Activated CD4-positive, CD25-positive, alpha-beta regulatory T cell treated with anti-CD3 and anti-CD28 coated beads, Interleukin-2, amount 50 U/mL, for 24 hours (primary cell): ENCODE measurements around the gene AS3MT.
"Not testable (repeated sequence)": the region's sequence is repeated elsewhere in the genome, so short reads cannot be mapped to it uniquely, and the experiment has no call there.

Experiments used
- ATAC-seq, 2 donors: fragments of 150-1000 bp; cut with Tn5 transposase; one replicate each; pipeline ENCODE4 v1.10.0; 2021; ENCODE audit warnings: mild to moderate bottlenecking in 1 of 2, moderate library complexity in 1 of 2

AS3MT gene

GRCh38 chr10:102869258-102870198 is at the start of gene AS3MT:
TSS of gene AS3MT (plus strand) at chr10:102869470. CDS start at chr10:102869593, 123 bp downstream.
- ATAC-seq: peak; percentile 27 to 28

- not testable (repeated sequence) for ATAC-seq
These were observed 49.3 kb upstream of the AS3MT start for GRCh38 chr10:102820008-102820407.

- no peak for ATAC-seq
These were observed 47.0 kb upstream of the AS3MT start for GRCh38 chr10:102822222-102822621.

GRCh38 chr10:102824664-102825063 is 44.6 kb upstream of the AS3MT start:
- ATAC-seq: no peak

- ATAC-seq: no peak
These were observed 43.0 kb upstream of the AS3MT start for GRCh38 chr10:102826148-102826796.

GRCh38 chr10:102827597-102827975 is 41.7 kb upstream of the AS3MT start:
- no peak for ATAC-seq

- ATAC-seq: no peak
These were observed 37.8 kb upstream of the AS3MT start for GRCh38 chr10:102831322-102832071.

- ATAC-seq: no peak
These were observed 37.0 kb upstream of the AS3MT start for GRCh38 chr10:102832248-102832647.

- no peak for ATAC-seq
These were observed 36.3 kb upstream of the AS3MT start for GRCh38 chr10:102832987-102833386.

- ATAC-seq: no peak
These were observed 35.1 kb upstream of the AS3MT start for GRCh38 chr10:102834143-102834542.

- peak; percentile 92 to 96 for ATAC-seq
These were observed 34.2 kb upstream of the AS3MT start for GRCh38 chr10:102835007-102835482.

- no peak for ATAC-seq
These were observed 32.0 kb upstream of the AS3MT start, which contains the start of gene CYP17A1 for GRCh38 chr10:102837230-102837721. TSS of gene CYP17A1 (minus strand) at chr10:102837413. CDS start at chr10:102837361, 52 bp downstream.

- ATAC-seq: not testable (repeated sequence)
These were observed 30.9 kb upstream of the AS3MT start for GRCh38 chr10:102838276-102838927.

- no peak for ATAC-seq
These were observed 27.4 kb upstream of the AS3MT start for GRCh38 chr10:102841827-102842345.

- ATAC-seq: not testable (repeated sequence)
These were observed 26.1 kb upstream of the AS3MT start for GRCh38 chr10:102843139-102843538.

- not testable (repeated sequence) for ATAC-seq
These were observed 25.0 kb upstream of the AS3MT start for GRCh38 chr10:102844190-102844776.

GRCh38 chr10:102845352-102845902 is 23.8 kb upstream of the AS3MT start:
- ATAC-seq: no peak

- ATAC-seq: no peak
These were observed 19.2 kb upstream of the AS3MT start for GRCh38 chr10:102850025-102850518.

GRCh38 chr10:102853237-102853636 is 16.0 kb upstream of the AS3MT start:
- ATAC-seq: not testable (repeated sequence)

GRCh38 chr10:102855731-102856436 is 13.4 kb upstream of the AS3MT start:
- ATAC-seq: not testable (repeated sequence)
